Left lung (tissue), 10 donors: ENCODE data around the gene RARB. TPM values are rescaled to one million over a fixed set of nuclear protein-coding genes. Genes with fewer than 3 reads are reported as not detected.

ENCODE experiments used
- ATAC-seq: fragments of 200-7000 bp; cut with Tn5 transposase; one replicate; pipeline ENCODE4 v1.9.1; 2020; ENCODE audit warnings: moderate library complexity
- DNase-seq, 4 donors: peaks; one replicate each; pipeline ENCODE4 v3.0.0-alpha.2; 2013 to 2020
- H3K27ac ChIP-seq, 2 donors: fragments of 200-600 bp; sonication (generic) in 1 of 2; one replicate each; pipeline versions ENCODE4 v1.5.0 to v1.8.0; 2020 to 2021
- H3K27me3 ChIP-seq, 2 donors: fragments of 200-600 bp; sonication (generic) in 1 of 2; one replicate each; pipeline versions ENCODE4 v1.5.0 to v1.8.0; 2020 to 2021
- H3K36me3 ChIP-seq, 2 donors: fragments of 200-600 bp; sonication (generic) in 1 of 2; one replicate each; pipeline versions ENCODE4 v1.5.0 to v1.8.0; 2020 to 2021
- H3K4me1 ChIP-seq, 2 donors: fragments of 200-600 bp; one replicate each; pipeline ENCODE4 v1.8.0; 2021
- H3K4me3 ChIP-seq, 2 donors: fragments of 200-600 bp; sonication (generic) in 1 of 2; one replicate each; pipeline versions ENCODE4 v1.5.0 to v1.8.0; 2020 to 2021; ENCODE audit warnings: mild to moderate bottlenecking in 1 of 2
- H3K9me3 ChIP-seq, 2 donors: fragments of 200-600 bp; sonication (generic) in 1 of 2; one replicate each; pipeline versions ENCODE4 v1.5.0 to v1.8.0; 2020 to 2021
- CTCF ChIP-seq, 2 donors: fragments of 200-600 bp; sonication (generic) in 1 of 2; IDR thresholded peaks; one replicate each; pipeline versions ENCODE4 v1.5.0 to v1.8.0; 2021; ENCODE audit warnings: antibody characterized with exemption in 2 of 2
- intact Hi-C, 2 donors: fragments of 100-400 bp; cut with DNase I; formaldehyde crosslinking; loops; one replicate each; pipeline versions ENCODE4 v1.11.2 to v1.14.2; 2022
- polyA plus RNA-seq, 6 donors: library from polyadenylated mRNA; unstranded; fragments of 120-200 nt; gene quantifications; one replicate each; pipeline ENCODE4 v1.2.1, GENCODE V29; 2013; ENCODE audit not compliant: insufficient read length in 6 of 6
- total RNA-seq, 2 donors: library from RNA; stranded (reverse); fragmentation: NEBNext Ultra II Directional; extraction: Animal tissue kit (Norgen Biotek cat#: 25700); gene quantifications; one replicate each; pipeline ENCODE4 v1.2.1, GENCODE V29; 2021
- donor health status: DM: no; HTN: yes; CAD: no.
- donor health status: DM: no; HTN: no; CAD: no.

Gene RARB
- total and polyA plus RNA-seq, 8 donors: 4.1 to 40.1 (median 33.3) TPM

DNA sequence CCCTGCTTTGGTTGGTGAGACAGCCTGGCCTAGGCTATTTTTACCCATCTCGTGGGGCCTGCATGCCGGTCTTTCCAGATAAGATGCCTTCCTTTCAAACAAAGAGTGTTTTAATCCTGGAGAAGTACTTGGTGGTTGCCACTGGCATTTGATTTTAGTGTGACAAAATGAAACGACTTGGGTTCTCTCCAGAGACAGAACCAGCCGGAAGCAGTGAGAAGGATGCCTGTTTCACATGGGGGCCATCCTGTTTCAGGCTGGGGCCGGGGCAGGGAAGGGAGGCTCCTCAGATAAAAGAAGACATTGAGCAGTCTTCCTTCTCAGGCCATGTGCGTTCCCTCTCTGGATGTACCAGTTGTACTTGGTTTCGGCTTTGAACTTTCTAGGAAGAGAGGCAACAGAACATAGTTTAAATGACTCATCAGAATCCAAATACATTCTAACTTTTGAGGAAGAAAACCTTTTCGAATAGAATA, 161.8 kb downstream of the RARB start:
- ATAC-seq: no peak
- intact Hi-C loops: loop anchor here in 1 of 2 donors (10.0 kb wide), 1 partner anchor 815 kb away; no protein-coding TSS in a partner anchor
- no peak for TF ChIP-seq CTCF (IDR thresholded peaks at IDR 0.05)
- Histone ChIP-seq H3K4me1 (peaks cover 9 to 17% of the 10 kb centered on the region in 2 donors), H3K4me3 (no peak overlapping the region), H3K27me3 (no peaks in the 10 kb centered on the region), H3K27ac (no peak overlapping the region), H3K9me3 (no peaks in the 10 kb centered on the region), H3K36me3 (no peaks in the 10 kb centered on the region)
- no peak for DNase-seq

- intact Hi-C loops: loop anchor here in 1 of 2 donors (10.0 kb wide), 1 partner anchor 818 kb away; no protein-coding TSS in a partner anchor
- peak overlapping the region in 1 of 2 donors; percentile 23 for H3K27ac ChIP-seq
- ATAC-seq (peak; percentile 41), DNase-seq (peak in 2 of 4 donors; percentile 19 to 49)
- peaks cover 0 to 21% of the 10 kb centered on the region in 2 donors for H3K36me3 ChIP-seq
- no peak overlapping the region for H3K4me3 ChIP-seq
- TF ChIP-seq CTCF (IDR thresholded peaks at IDR 0.05): no peak
- H3K27me3 ChIP-seq: no peaks in the 10 kb centered on the region
- peaks cover 9 to 25% of the 10 kb centered on the region in 2 donors for H3K4me1 ChIP-seq
- H3K9me3 ChIP-seq: no peaks in the 10 kb centered on the region
These were observed 164.5 kb downstream of the RARB start for GRCh38 chr3:25592510-25592968.

GRCh38 chr3:25593001-25593400, 164.9 kb downstream of the RARB start:
- intact Hi-C loops: loop anchor here in 1 of 2 donors (10.0 kb wide), 1 partner anchor 818 kb away; no protein-coding TSS in a partner anchor
- peak overlapping the region in 1 of 2 donors; percentile 23 for H3K27ac ChIP-seq
- no peak for DNase-seq

DNA sequence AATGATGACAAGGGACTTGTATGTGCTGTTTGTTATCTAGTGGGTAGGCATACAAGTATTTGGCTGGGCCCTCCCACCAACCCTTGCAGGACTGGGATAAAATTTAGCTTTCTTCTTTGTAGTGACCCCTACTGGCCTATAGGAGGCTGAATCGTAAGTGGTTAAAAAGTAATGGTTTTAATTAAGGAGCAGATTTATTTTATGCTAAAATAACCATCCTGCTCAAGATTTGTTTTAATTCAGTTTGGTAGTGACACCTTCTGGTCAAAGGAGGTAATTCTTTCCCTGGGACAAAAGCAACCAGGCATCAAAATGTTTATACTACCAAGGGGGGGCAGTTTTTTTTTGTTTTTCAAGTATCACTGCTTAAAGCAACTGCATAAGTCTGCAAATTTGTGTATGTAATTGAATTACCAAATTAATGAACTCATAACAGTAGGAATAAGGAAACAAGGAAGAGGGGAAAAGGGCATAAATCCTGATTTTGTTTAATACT, 166.0 kb downstream of the RARB start:
- no peak overlapping the region for H3K4me3 ChIP-seq
- peaks cover 0 to 36% of the 10 kb centered on the region in 2 donors for H3K36me3 ChIP-seq
- intact Hi-C loops: loop anchor here in 1 of 2 donors (10.0 kb wide), 1 partner anchor 819 kb away; no protein-coding TSS in a partner anchor
- DNase-seq (peak in 2 of 4 donors; percentile 60 to 77), ATAC-seq (peak; percentile 77)
- H3K27ac ChIP-seq: no peak overlapping the region
- H3K9me3 ChIP-seq: no peaks in the 10 kb centered on the region
- peak; percentile 68 to 82 for TF ChIP-seq CTCF (IDR thresholded peaks at IDR 0.05)
- H3K4me1 ChIP-seq: peaks cover 9 to 25% of the 10 kb centered on the region in 2 donors
- H3K27me3 ChIP-seq: no peaks in the 10 kb centered on the region

More at GRCh38 chr3:25593001-25593400, 164.9 kb downstream of the RARB start:
- no peak for ATAC-seq
- Histone ChIP-seq H3K27me3 (no peaks in the 10 kb centered on the region), H3K4me1 (peaks cover 9 to 25% of the 10 kb centered on the region in 2 donors), H3K9me3 (no peaks in the 10 kb centered on the region), H3K36me3 (peaks cover 0 to 26% of the 10 kb centered on the region in 2 donors), H3K4me3 (no peak overlapping the region)
- TF ChIP-seq CTCF (IDR thresholded peaks at IDR 0.05): no peak

DNA sequence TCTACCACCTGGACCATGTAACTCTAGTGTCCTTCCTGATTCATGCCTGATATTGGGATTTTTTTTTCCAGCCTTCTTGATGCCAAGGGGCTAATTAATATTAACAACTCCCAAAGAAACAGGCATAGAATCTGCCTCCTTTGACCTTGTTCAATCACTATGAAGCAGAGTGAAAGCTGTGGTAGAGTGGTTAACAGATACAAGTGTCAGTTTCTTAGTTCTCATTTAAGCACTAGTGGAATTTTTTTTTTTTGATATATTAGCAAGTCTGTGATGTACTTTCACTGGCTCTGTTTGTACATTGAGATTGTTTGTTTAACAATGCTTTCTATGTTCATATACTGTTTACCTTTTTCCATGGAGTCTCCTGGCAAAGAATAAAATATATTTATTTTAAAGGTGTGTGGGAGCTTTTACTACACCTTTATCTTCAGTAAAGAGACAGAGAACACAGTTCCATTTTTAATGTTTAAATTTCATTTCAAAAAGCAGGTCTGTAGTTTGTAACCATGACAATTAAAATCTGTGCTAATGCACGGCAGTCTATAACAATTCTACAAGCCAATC, 169.6 kb downstream of the RARB start:
- peaks cover 0 to 60% of the 10 kb centered on the region in 2 donors for H3K36me3 ChIP-seq

More for the DNA sequence above, 169.6 kb downstream of the RARB start:
- Histone ChIP-seq H3K4me3 (no peak overlapping the region), H3K9me3 (no peaks in the 10 kb centered on the region), H3K4me1 (peaks cover 7 to 22% of the 10 kb centered on the region in 2 donors), H3K27ac (no peak overlapping the region), H3K27me3 (no peaks in the 10 kb centered on the region)
- ATAC-seq (no peak), DNase-seq (no peak)
- intact Hi-C loops: loop anchor here in 1 of 2 donors (10.0 kb wide), 1 partner anchor 823 kb away; no protein-coding TSS in a partner anchor
- no peak for TF ChIP-seq CTCF (IDR thresholded peaks at IDR 0.05)
